Bronchial epithelial cell (primary cell): ENCODE measurements around the gene MED4. TPM values are rescaled to one million over a fixed set of nuclear protein-coding genes. Genes with fewer than 3 reads are reported as not detected.

Source experiments
- DNase-seq: peaks from one replicate; pipeline ENCODE4 v3.0.0-alpha.2; 2010; ENCODE audit warnings: low read depth
- FAIRE-seq: peaks from 2 replicates; lab custom pipeline; 2011; peaks lifted over from hg19 to GRCh38; lab: Jason Lieb, UNC
- H3K27me3 ChIP-seq: 2 replicates; pipeline ENCODE4 v1.5.1; 2011; ENCODE audit warnings: low read length; ENCODE audit not compliant: control insufficient read depth, insufficient read depth
- H3K36me3 ChIP-seq: 2 replicates; pipeline ENCODE4 v1.5.1; 2011; ENCODE audit warnings: low read length; ENCODE audit not compliant: control insufficient read depth, insufficient read depth
- H3K4me3 ChIP-seq: 2 replicates; pipeline ENCODE4 v1.5.1; 2011; ENCODE audit warnings: mild to moderate bottlenecking, low read depth, low read length, control low read depth
- total RNA-seq: library from RNA; depleted of rRNA; stranded (reverse); fragments of >200 nt; gene quantifications from 2 replicates; pipeline ENCODE4 v1.2.1, GENCODE V29; 2014
- TF ChIP-seq, protein P1 (sequence below): IDR thresholded peaks from 2 replicates; pipeline ENCODE4 v1.5.1; 2011; ENCODE audit warnings: mild to moderate bottlenecking, moderate library complexity, low read length, control low read depth, inconsistent platforms; ENCODE audit not compliant: insufficient read depth, severe bottlenecking

Gene MED4
- total RNA-seq, 1 donor from 2014 or later, result 24.5 TPM

DNA sequence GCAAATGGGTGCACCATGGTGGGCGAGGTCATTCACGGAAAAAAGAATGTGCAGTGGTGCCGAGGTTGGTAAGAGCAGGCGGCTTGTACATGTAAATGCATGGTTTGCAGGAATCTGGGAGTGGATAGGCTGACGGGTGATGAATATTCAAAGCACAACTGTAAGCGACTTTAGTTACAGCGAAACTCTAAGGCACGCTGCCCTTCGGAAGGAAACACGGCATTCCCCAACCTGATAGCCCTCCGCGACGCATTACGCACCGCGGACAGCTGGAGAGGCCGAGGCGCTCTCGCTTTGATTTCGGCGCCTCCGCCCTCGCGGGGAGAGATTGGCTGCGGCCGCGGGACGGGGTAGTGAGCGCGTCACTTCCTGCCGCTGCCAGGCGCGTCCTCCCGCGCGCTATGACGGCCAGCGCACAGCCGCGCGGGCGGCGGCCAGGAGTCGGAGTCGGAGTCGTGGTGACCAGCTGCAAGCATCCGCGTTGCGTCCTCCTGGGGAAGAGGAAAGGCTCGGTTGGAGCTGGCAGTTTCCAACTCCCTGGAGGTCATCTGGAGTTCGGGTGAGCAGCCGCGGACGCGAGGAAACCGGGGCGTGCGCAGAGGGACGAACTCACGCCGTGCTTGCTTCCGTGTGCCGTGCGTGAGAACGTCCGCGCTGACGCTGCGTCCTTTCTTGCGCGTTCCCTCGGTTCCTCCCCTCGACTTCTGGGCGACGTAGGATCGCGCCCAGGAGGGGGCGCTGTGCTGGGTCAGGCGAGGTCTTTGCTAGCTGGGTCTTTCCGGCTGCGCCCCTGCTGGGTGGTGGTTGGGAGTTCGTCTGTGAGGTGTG lies 57.3 kb downstream of the MED4 start, which contains the start of gene NUDT15:
TSS of gene NUDT15 (plus strand) at position 381 of the 828 bp plus-strand sequence. CDS start at position 402, 21 bp downstream.
- FAIRE-seq (no peak), DNase-seq (peak; percentile 88)
- H3K27me3 ChIP-seq, result no peaks in the 10 kb centered on the region
- H3K36me3 ChIP-seq, result peaks cover 2% of the 10 kb centered on the region
- peak within 1 kb of the TSS; percentile 58 for H3K4me3 ChIP-seq
- TF ChIP-seq, protein P1, sequence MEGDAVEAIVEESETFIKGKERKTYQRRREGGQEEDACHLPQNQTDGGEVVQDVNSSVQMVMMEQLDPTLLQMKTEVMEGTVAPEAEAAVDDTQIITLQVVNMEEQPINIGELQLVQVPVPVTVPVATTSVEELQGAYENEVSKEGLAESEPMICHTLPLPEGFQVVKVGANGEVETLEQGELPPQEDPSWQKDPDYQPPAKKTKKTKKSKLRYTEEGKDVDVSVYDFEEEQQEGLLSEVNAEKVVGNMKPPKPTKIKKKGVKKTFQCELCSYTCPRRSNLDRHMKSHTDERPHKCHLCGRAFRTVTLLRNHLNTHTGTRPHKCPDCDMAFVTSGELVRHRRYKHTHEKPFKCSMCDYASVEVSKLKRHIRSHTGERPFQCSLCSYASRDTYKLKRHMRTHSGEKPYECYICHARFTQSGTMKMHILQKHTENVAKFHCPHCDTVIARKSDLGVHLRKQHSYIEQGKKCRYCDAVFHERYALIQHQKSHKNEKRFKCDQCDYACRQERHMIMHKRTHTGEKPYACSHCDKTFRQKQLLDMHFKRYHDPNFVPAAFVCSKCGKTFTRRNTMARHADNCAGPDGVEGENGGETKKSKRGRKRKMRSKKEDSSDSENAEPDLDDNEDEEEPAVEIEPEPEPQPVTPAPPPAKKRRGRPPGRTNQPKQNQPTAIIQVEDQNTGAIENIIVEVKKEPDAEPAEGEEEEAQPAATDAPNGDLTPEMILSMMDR, result peak; percentile 100

DNA sequence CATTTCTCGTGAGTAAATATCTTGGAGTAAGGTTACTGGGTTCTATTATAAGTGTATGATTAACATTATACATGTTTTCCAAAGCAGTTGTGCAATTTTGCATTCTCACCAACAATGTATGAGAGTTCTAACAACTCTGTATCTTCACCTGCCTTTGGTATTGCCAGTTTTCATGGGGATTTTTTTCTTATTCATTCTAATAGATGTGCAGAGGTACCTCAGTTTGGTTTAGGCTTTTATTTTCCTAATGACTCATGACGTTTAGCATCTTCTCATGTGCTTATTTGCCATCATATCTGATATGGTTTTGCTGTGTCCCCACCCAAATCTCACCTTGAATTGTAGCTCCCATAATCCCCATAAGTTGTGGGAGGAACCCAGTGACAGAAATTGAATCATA lies 65.0 kb downstream of the MED4 start:
- TF ChIP-seq, protein P1, result no peak
- FAIRE-seq (no peak), DNase-seq (no peak)
- no peaks in the 10 kb centered on the region for H3K27me3 ChIP-seq
- no peak overlapping the region for H3K4me3 ChIP-seq
- H3K36me3 ChIP-seq, result peaks cover 1% of the 10 kb centered on the region

DNA sequence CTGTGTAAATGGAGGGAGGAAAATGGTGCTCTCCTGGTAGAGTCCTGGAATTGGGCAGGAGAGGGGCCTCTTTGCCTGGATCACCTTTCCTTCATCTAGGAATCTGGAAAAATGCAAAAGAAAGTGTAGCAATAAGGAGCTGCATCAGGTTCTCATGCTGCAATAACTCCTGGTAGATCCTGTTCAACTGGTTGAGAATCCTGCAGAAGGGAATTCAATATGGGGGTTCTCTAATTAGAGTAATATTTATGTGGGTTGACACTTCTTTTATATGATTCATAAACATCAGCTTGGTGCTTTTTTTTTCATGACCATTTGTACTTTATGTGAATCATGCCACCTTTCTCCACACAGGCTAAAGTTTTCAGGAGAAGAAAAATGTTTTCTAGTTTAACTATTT lies 66.8 kb downstream of the MED4 start:
- peaks cover 1% of the 10 kb centered on the region for H3K36me3 ChIP-seq
- DNase-seq (peak; percentile 61), FAIRE-seq (no peak)
- H3K4me3 ChIP-seq, result no peak overlapping the region
- TF ChIP-seq, protein P1, result no peak
- no peaks in the 10 kb centered on the region for H3K27me3 ChIP-seq

Other genes with a start within 250 kb of the MED4 start
- gene SUCLA2, start 93.8 kb downstream of the MED4 start, total RNA-seq, result 57.4 and 68.9 TPM in 2 replicates
- gene NUDT15, start 57.4 kb downstream of the MED4 start, total RNA-seq, result 24.5 and 25.3 TPM in 2 replicates
- gene ITM2B, start 138.1 kb upstream of the MED4 start, total RNA-seq, result 57.4 and 132 TPM in 2 replicates
- 12.4 and 20.1 TPM in 2 replicates for gene RB1, start 208.6 kb upstream of the MED4 start, total RNA-seq